ENCODE measurements around the gene LYSMD2. TPM values are rescaled to one million over a fixed set of nuclear protein-coding genes. Genes with fewer than 3 reads are reported as not detected.
A peak's percentile ranks its signal among the peaks of the same experiment; 100 is the strongest.
"Not testable (repeated sequence)": the region's sequence is repeated elsewhere in the genome, so short reads cannot be mapped to it uniquely, and the experiment has no call there.

The LYSMD2 gene
- total RNA-seq: 30.6 TPM

GRCh38 chr15:51737522-51738305, at the start of gene LYSMD2:
LYSMD2 (minus strand) TSS chr15:51737655; CDS start chr15:51737622, 33 bp downstream.
- peak; percentile 75 for DNase-seq (ENCODE audit: low spot score in 2 of 2)
- FAIRE-seq: no peak

GRCh38 chr15:51787130-51787529, 49.7 kb upstream of the LYSMD2 start:
- not testable (repeated sequence) for DNase-seq (ENCODE audit: low spot score in 2 of 2); FAIRE-seq

GRCh38 chr15:51783967-51784366, 46.5 kb upstream of the LYSMD2 start:
- DNase-seq (ENCODE audit: low spot score in 2 of 2): no peak
- no peak for FAIRE-seq

- DNase-seq (ENCODE audit: low spot score in 2 of 2) (no peak), FAIRE-seq (no peak)
Observed at GRCh38 chr15:51782357-51782896, 45.0 kb upstream of the LYSMD2 start.

- no peak for FAIRE-seq
Observed at GRCh38 chr15:51781506-51781905, 44.1 kb upstream of the LYSMD2 start.

GRCh38 chr15:51780636-51781035, 43.2 kb upstream of the LYSMD2 start:
- FAIRE-seq: no peak
- no peak for DNase-seq (ENCODE audit: low spot score in 2 of 2)

More at GRCh38 chr15:51781506-51781905, 44.1 kb upstream of the LYSMD2 start:
- DNase-seq (ENCODE audit: low spot score in 2 of 2): no peak

- FAIRE-seq (no peak), DNase-seq (ENCODE audit: low spot score in 2 of 2) (peak; percentile 55 to 62)
Observed at GRCh38 chr15:51776952-51777569, 39.6 kb upstream of the LYSMD2 start.

GRCh38 chr15:51775967-51776816, 38.7 kb upstream of the LYSMD2 start:
- FAIRE-seq: no peak

GRCh38 chr15:51774916-51775315, 37.5 kb upstream of the LYSMD2 start:
- DNase-seq (ENCODE audit: low spot score in 2 of 2) (no peak), FAIRE-seq (no peak)

More at GRCh38 chr15:51775967-51776816, 38.7 kb upstream of the LYSMD2 start:
- DNase-seq (ENCODE audit: low spot score in 2 of 2): peak in 1 of 2 donors; percentile 44

- FAIRE-seq (no peak), DNase-seq (ENCODE audit: low spot score in 2 of 2) (no peak)
Observed at GRCh38 chr15:51771773-51772172, 34.3 kb upstream of the LYSMD2 start.

- DNase-seq (ENCODE audit: low spot score in 2 of 2) (no peak), FAIRE-seq (no peak)
Observed at GRCh38 chr15:51770902-51771301, 33.4 kb upstream of the LYSMD2 start.

GRCh38 chr15:51768018-51768417, 30.6 kb upstream of the LYSMD2 start:
- no peak for FAIRE-seq

GRCh38 chr15:51766341-51766740, 28.9 kb upstream of the LYSMD2 start:
- no peak for FAIRE-seq

More at GRCh38 chr15:51768018-51768417, 30.6 kb upstream of the LYSMD2 start:
- no peak for DNase-seq (ENCODE audit: low spot score in 2 of 2)

GRCh38 chr15:51765751-51766150, 28.3 kb upstream of the LYSMD2 start:
- FAIRE-seq (peak; percentile 93), DNase-seq (ENCODE audit: low spot score in 2 of 2) (peak; percentile 28 to 51)

More at GRCh38 chr15:51766341-51766740, 28.9 kb upstream of the LYSMD2 start:
- no peak for DNase-seq (ENCODE audit: low spot score in 2 of 2)

- no peak for DNase-seq (ENCODE audit: low spot score in 2 of 2)
- no peak for FAIRE-seq
Observed at GRCh38 chr15:51760805-51761204, 23.4 kb upstream of the LYSMD2 start.

GRCh38 chr15:51759557-51760070, 22.2 kb upstream of the LYSMD2 start:
- FAIRE-seq (no peak), DNase-seq (ENCODE audit: low spot score in 2 of 2) (no peak)

GRCh38 chr15:51758645-51759044, 21.2 kb upstream of the LYSMD2 start:
- FAIRE-seq (no peak), DNase-seq (ENCODE audit: low spot score in 2 of 2) (peak in 1 of 2 donors; percentile 33)

- DNase-seq (ENCODE audit: low spot score in 2 of 2) (no peak), FAIRE-seq (no peak)
Observed at GRCh38 chr15:51757450-51757849, 20.0 kb upstream of the LYSMD2 start.

GRCh38 chr15:51756482-51756881, 19.0 kb upstream of the LYSMD2 start:
- no peak for FAIRE-seq

GRCh38 chr15:51755790-51756189, 18.3 kb upstream of the LYSMD2 start:
- no peak for FAIRE-seq

More at GRCh38 chr15:51756482-51756881, 19.0 kb upstream of the LYSMD2 start:
- DNase-seq (ENCODE audit: low spot score in 2 of 2): no peak

More at GRCh38 chr15:51755790-51756189, 18.3 kb upstream of the LYSMD2 start:
- no peak for DNase-seq (ENCODE audit: low spot score in 2 of 2)
